Measurements from ENCODE around the gene NRF1. TPM values are rescaled to one million over a fixed set of nuclear protein-coding genes. Genes with fewer than 3 reads are reported as not detected.

Gene NRF1
- total RNA-seq, 1 donor from 2014 or later: 22.8 TPM

- intact Hi-C loops (cut with micrococcal nuclease): no loop called here
- Mint-ChIP-seq H3K4me1 (ENCODE audit: low read depth) (no peaks in the 10 kb centered on the region), H3K36me3 (ENCODE audit: low read depth) (no peaks in the 10 kb centered on the region), H3K4me3 (ENCODE audit: low read depth) (no peak overlapping the region), H3K27me3 (ENCODE audit: low read depth) (peaks cover 3% of the 10 kb centered on the region), H3K27ac (no peak overlapping the region), H3K9me3 (no peaks in the 10 kb centered on the region)
- DNase-seq (ENCODE audit: low spot score): no peak
Observed at GRCh38 chr7:129764247-129765084, 152.9 kb downstream of the NRF1 start.

- Mint-ChIP-seq H3K9me3 (no peaks in the 10 kb centered on the region), H3K27me3 (ENCODE audit: low read depth) (peaks cover 3% of the 10 kb centered on the region), H3K36me3 (ENCODE audit: low read depth) (no peaks in the 10 kb centered on the region), H3K27ac (no peak overlapping the region), H3K4me1 (ENCODE audit: low read depth) (no peaks in the 10 kb centered on the region), H3K4me3 (ENCODE audit: low read depth) (no peak overlapping the region)
- no peak for DNase-seq (ENCODE audit: low spot score)
- intact Hi-C loops (cut with micrococcal nuclease): no loop called here
Observed at GRCh38 chr7:129765352-129765751, 153.8 kb downstream of the NRF1 start.

- DNase-seq (ENCODE audit: low spot score): no peak
- Mint-ChIP-seq H3K27ac (no peak overlapping the region), H3K9me3 (no peaks in the 10 kb centered on the region), H3K36me3 (ENCODE audit: low read depth) (no peaks in the 10 kb centered on the region), H3K4me3 (ENCODE audit: low read depth) (no peak overlapping the region), H3K27me3 (ENCODE audit: low read depth) (peaks cover 3% of the 10 kb centered on the region), H3K4me1 (ENCODE audit: low read depth) (no peaks in the 10 kb centered on the region)
- intact Hi-C loops (cut with micrococcal nuclease): no loop called here
Observed at GRCh38 chr7:129767120-129768015, 155.8 kb downstream of the NRF1 start.

GRCh38 chr7:129768614-129769399 lies 157.3 kb downstream of the NRF1 start:
- Mint-ChIP-seq H3K27ac (no peak overlapping the region), H3K4me1 (ENCODE audit: low read depth) (no peaks in the 10 kb centered on the region), H3K4me3 (ENCODE audit: low read depth) (no peak overlapping the region), H3K9me3 (no peaks in the 10 kb centered on the region), H3K36me3 (ENCODE audit: low read depth) (no peaks in the 10 kb centered on the region), H3K27me3 (ENCODE audit: low read depth) (peaks cover 3% of the 10 kb centered on the region)
- intact Hi-C loops (cut with micrococcal nuclease): no loop called here
- DNase-seq (ENCODE audit: low spot score): no peak

- H3K4me3 Mint-ChIP-seq (ENCODE audit: low read depth): no peak overlapping the region
- intact Hi-C loops (cut with micrococcal nuclease): no loop called here
Observed at GRCh38 chr7:129769400-129769774, 157.9 kb downstream of the NRF1 start.

GRCh38 chr7:129769866-129770808 lies 158.6 kb downstream of the NRF1 start:
- Mint-ChIP-seq H3K27ac (no peak overlapping the region), H3K9me3 (no peaks in the 10 kb centered on the region), H3K4me3 (ENCODE audit: low read depth) (no peak overlapping the region), H3K27me3 (ENCODE audit: low read depth) (peaks cover 3% of the 10 kb centered on the region), H3K36me3 (ENCODE audit: low read depth) (no peaks in the 10 kb centered on the region), H3K4me1 (ENCODE audit: low read depth) (no peaks in the 10 kb centered on the region)
- DNase-seq (ENCODE audit: low spot score): no peak
- intact Hi-C loops (cut with micrococcal nuclease): loop anchor here (10.0 kb wide), 1 partner anchor 725 kb away; the partner anchor contains the start of gene MEST

More at GRCh38 chr7:129769400-129769774, 157.9 kb downstream of the NRF1 start:
- Mint-ChIP-seq H3K4me1 (ENCODE audit: low read depth) (no peaks in the 10 kb centered on the region), H3K36me3 (ENCODE audit: low read depth) (no peaks in the 10 kb centered on the region), H3K27ac (no peak overlapping the region), H3K27me3 (ENCODE audit: low read depth) (peaks cover 3% of the 10 kb centered on the region), H3K9me3 (no peaks in the 10 kb centered on the region)
- DNase-seq (ENCODE audit: low spot score): no peak

- H3K4me1 Mint-ChIP-seq (ENCODE audit: low read depth): no peaks in the 10 kb centered on the region
- no peaks in the 10 kb centered on the region for H3K36me3 Mint-ChIP-seq (ENCODE audit: low read depth)
- H3K4me3 Mint-ChIP-seq (ENCODE audit: low read depth): no peak overlapping the region
- peaks cover 8% of the 10 kb centered on the region for H3K27me3 Mint-ChIP-seq (ENCODE audit: low read depth)
- DNase-seq (ENCODE audit: low spot score): no peak
- no peaks in the 10 kb centered on the region for H3K9me3 Mint-ChIP-seq
- intact Hi-C loops (cut with micrococcal nuclease): loop anchor here (10.0 kb wide), 1 partner anchor 723 kb away; the partner anchor contains the start of gene MEST
- no peak overlapping the region for H3K27ac Mint-ChIP-seq
Observed at GRCh38 chr7:129771201-129771927, 159.8 kb downstream of the NRF1 start.

- Mint-ChIP-seq H3K27me3 (ENCODE audit: low read depth) (peaks cover 11% of the 10 kb centered on the region), H3K36me3 (ENCODE audit: low read depth) (no peaks in the 10 kb centered on the region), H3K9me3 (no peaks in the 10 kb centered on the region), H3K4me3 (ENCODE audit: low read depth) (no peak overlapping the region), H3K4me1 (ENCODE audit: low read depth) (no peaks in the 10 kb centered on the region), H3K27ac (no peak overlapping the region)
- no peak for DNase-seq (ENCODE audit: low spot score)
- intact Hi-C loops (cut with micrococcal nuclease): loop anchor here (10.0 kb wide), 1 partner anchor 723 kb away; the partner anchor contains the start of gene MEST
Observed at GRCh38 chr7:129771928-129772479, 160.5 kb downstream of the NRF1 start.

- Mint-ChIP-seq H3K36me3 (ENCODE audit: low read depth) (no peaks in the 10 kb centered on the region), H3K27ac (no peak overlapping the region), H3K4me3 (ENCODE audit: low read depth) (no peak overlapping the region)
Observed at GRCh38 chr7:129772646-129773280, 161.2 kb downstream of the NRF1 start.

GRCh38 chr7:129773328-129773731 lies 161.8 kb downstream of the NRF1 start:
- Mint-ChIP-seq H3K27me3 (ENCODE audit: low read depth) (peaks cover 24% of the 10 kb centered on the region), H3K36me3 (ENCODE audit: low read depth) (no peaks in the 10 kb centered on the region), H3K4me1 (ENCODE audit: low read depth) (no peaks in the 10 kb centered on the region), H3K4me3 (ENCODE audit: low read depth) (no peak overlapping the region), H3K9me3 (no peaks in the 10 kb centered on the region), H3K27ac (no peak overlapping the region)
- no peak for DNase-seq (ENCODE audit: low spot score)
- intact Hi-C loops (cut with micrococcal nuclease): loop anchor here (10.0 kb wide), 1 partner anchor 721 kb away; the partner anchor contains the start of gene MEST

More at GRCh38 chr7:129772646-129773280, 161.2 kb downstream of the NRF1 start:
- Mint-ChIP-seq H3K4me1 (ENCODE audit: low read depth) (no peaks in the 10 kb centered on the region), H3K27me3 (ENCODE audit: low read depth) (peaks cover 19% of the 10 kb centered on the region), H3K9me3 (no peaks in the 10 kb centered on the region)
- intact Hi-C loops (cut with micrococcal nuclease): loop anchor here (10.0 kb wide), 1 partner anchor 722 kb away; the partner anchor contains the start of gene MEST
- DNase-seq (ENCODE audit: low spot score): no peak
